ENCODE results near the gene CDCP1.
"Not testable (repeated sequence)": the region's sequence is repeated elsewhere in the genome, so short reads cannot be mapped to it uniquely, and the experiment has no call there.

Gene CDCP1

GRCh38 chr3:45169125-45169904 is 23.1 kb upstream of the CDCP1 start:
- no peak for DNase-seq

GRCh38 chr3:45168451-45168850 is 22.3 kb upstream of the CDCP1 start:
- no peak for DNase-seq

GRCh38 chr3:45167011-45167911 is 21.1 kb upstream of the CDCP1 start:
- DNase-seq: peak; percentile 2

- no peak for DNase-seq
These were observed 20.2 kb upstream of the CDCP1 start for GRCh38 chr3:45166321-45166879.

- DNase-seq: no peak
These were observed 19.5 kb upstream of the CDCP1 start for GRCh38 chr3:45165497-45166283.

GRCh38 chr3:45164056-45164455 is 17.9 kb upstream of the CDCP1 start:
- DNase-seq: no peak

GRCh38 chr3:45163481-45163880 is 17.3 kb upstream of the CDCP1 start:
- no peak for DNase-seq

GRCh38 chr3:45154641-45155147 is 8.5 kb upstream of the CDCP1 start:
- no peak for DNase-seq

- DNase-seq: no peak
These were observed 7.7 kb upstream of the CDCP1 start for GRCh38 chr3:45153658-45154437.

GRCh38 chr3:45152307-45152706 is 6.1 kb upstream of the CDCP1 start:
- DNase-seq: no peak

GRCh38 chr3:45151100-45151499 is 4.9 kb upstream of the CDCP1 start:
- DNase-seq: no peak

GRCh38 chr3:45148921-45149320 is 2.7 kb upstream of the CDCP1 start:
- DNase-seq: no peak

GRCh38 chr3:45145223-45145622 is 955 bp downstream of the CDCP1 start:
- DNase-seq: no peak

GRCh38 chr3:45143673-45144671 is 2.2 kb downstream of the CDCP1 start:
- peak; percentile 4 for DNase-seq

- not testable (repeated sequence) for DNase-seq
These were observed 5.4 kb downstream of the CDCP1 start for GRCh38 chr3:45140770-45141155.

- no peak for DNase-seq
These were observed 5.9 kb downstream of the CDCP1 start for GRCh38 chr3:45140141-45140769.

GRCh38 chr3:45139372-45140140 is 6.6 kb downstream of the CDCP1 start:
- DNase-seq: no peak

GRCh38 chr3:45137656-45138181 is 8.5 kb downstream of the CDCP1 start:
- DNase-seq: no peak

GRCh38 chr3:45135959-45136358 is 10.2 kb downstream of the CDCP1 start:
- DNase-seq: no peak

All from midbrain (tissue), 1 donor.